Activated B cell treated with CpG ODN at 0.5 μM for 24 hours (primary cell): ENCODE data around the gene GRB7. TPM values are rescaled to one million over a fixed set of nuclear protein-coding genes. Genes with fewer than 3 reads are reported as not detected.
"Not testable (repeated sequence)": the region's sequence is repeated elsewhere in the genome, so short reads cannot be mapped to it uniquely, and the experiment has no call there.

Experiments
- ATAC-seq: fragments of 200-7000 bp; cut with Tn5 transposase; one replicate; pipeline ENCODE4 v1.10.0; 2021; ENCODE audit warnings: low read depth, mild to moderate bottlenecking, moderate library complexity
- CTCF ChIA-PET: fragments of 350-600 bp; sonication (Branson Sonifier 250); formaldehyde crosslinking; loops from one replicate; lab custom pipeline; 2021; ENCODE audit warnings: antibody characterized with exemption; lab: Charles Lee
- POLR2A ChIA-PET: fragments of 350-600 bp; sonication (Branson Sonifier 250); formaldehyde crosslinking; loops from one replicate; lab custom pipeline; 2021; ENCODE audit warnings: antibody characterized with exemption; lab: Charles Lee
- DNase-seq: peaks from one replicate; pipeline ENCODE4 v3.0.0; 2022
- H3K27ac Mint-ChIP-seq: one replicate; pipeline ENCODE4 v1.8.0; 2020; ENCODE audit warnings: mixed read lengths
- H3K27me3 Mint-ChIP-seq: one replicate; pipeline ENCODE4 v1.8.0; 2021; ENCODE audit warnings: mixed read lengths
- H3K36me3 Mint-ChIP-seq: one replicate; pipeline ENCODE4 v1.8.0; 2021; ENCODE audit warnings: low read depth, mixed read lengths
- H3K4me1 Mint-ChIP-seq: one replicate; pipeline ENCODE4 v1.8.0; 2021; ENCODE audit warnings: mixed read lengths
- H3K4me3 Mint-ChIP-seq: one replicate; pipeline ENCODE4 v1.8.0; 2020; ENCODE audit warnings: mild to moderate bottlenecking, mixed read lengths
- H3K9me3 Mint-ChIP-seq: one replicate; pipeline ENCODE4 v1.8.0; 2020; ENCODE audit warnings: mixed read lengths
- intact Hi-C: fragments of 100-400 bp; cut with micrococcal nuclease; formaldehyde crosslinking; loops from one replicate; pipeline ENCODE4 v1.15.1; 2024
- total RNA-seq: library from RNA; stranded (reverse); gene quantifications from 2 replicates; pipeline ENCODE4 v1.2.3, GENCODE V29; 2022
- TF ChIP-seq, protein P1 (sequence below): fragments of 200-600 bp; IDR thresholded peaks from one replicate; pipeline ENCODE4 v1.8.0; 2022; ENCODE audit warnings: antibody characterized with exemption, mild to moderate bottlenecking

The GRB7 gene
- total RNA-seq, 1 donor from 2014 or later: 0.44 TPM

DNA sequence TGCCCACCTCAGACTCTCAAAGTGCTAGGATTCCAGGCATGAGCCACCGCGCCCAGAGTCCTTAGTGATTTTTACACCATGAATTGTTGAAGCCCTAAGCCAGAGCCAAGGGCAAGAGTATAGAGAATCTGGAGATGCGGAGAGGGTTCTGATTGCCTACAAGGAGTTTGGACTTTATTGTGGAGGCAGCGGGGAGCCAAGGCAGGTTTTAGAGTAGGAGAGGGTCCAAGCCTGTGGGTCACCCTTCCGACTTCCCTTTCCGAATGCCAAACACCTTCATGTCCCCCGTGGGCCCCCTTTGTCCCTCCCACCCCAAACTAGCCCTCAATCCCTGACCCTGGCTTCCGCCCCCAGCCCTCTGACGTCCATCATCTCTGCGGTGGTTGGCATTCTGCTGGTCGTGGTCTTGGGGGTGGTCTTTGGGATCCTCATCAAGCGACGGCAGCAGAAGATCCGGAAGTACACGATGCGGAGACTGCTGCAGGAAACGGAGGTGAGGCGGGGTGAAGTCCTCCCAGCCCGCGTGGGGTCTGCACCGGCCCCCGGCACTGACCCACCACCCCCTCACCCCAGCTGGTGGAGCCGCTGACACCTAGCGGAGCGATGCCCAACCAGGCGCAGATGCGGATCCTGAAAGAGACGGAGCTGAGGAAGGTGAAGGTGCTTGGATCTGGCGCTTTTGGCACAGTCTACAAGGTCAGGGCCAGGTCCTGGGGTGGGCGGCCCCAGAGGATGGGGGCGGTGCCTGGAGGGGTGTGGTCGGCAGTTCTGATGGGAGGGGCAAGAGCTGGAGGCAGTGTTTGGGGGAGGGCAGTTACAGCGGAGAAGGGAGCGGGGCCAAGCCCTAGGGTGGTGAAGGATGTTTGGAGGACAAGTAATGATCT, 14.5 kb upstream of the GRB7 start:
- Mint-ChIP-seq H3K36me3 (peaks cover 23% of the 10 kb centered on the region), H3K27me3 (no peaks in the 10 kb centered on the region), H3K9me3 (no peaks in the 10 kb centered on the region), H3K27ac (no peak overlapping the region), H3K4me1 (peaks cover 2% of the 10 kb centered on the region), H3K4me3 (no peak overlapping the region)
- intact Hi-C loops: no loop called here
- TF ChIP-seq, protein P1, sequence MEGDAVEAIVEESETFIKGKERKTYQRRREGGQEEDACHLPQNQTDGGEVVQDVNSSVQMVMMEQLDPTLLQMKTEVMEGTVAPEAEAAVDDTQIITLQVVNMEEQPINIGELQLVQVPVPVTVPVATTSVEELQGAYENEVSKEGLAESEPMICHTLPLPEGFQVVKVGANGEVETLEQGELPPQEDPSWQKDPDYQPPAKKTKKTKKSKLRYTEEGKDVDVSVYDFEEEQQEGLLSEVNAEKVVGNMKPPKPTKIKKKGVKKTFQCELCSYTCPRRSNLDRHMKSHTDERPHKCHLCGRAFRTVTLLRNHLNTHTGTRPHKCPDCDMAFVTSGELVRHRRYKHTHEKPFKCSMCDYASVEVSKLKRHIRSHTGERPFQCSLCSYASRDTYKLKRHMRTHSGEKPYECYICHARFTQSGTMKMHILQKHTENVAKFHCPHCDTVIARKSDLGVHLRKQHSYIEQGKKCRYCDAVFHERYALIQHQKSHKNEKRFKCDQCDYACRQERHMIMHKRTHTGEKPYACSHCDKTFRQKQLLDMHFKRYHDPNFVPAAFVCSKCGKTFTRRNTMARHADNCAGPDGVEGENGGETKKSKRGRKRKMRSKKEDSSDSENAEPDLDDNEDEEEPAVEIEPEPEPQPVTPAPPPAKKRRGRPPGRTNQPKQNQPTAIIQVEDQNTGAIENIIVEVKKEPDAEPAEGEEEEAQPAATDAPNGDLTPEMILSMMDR: no peak
- DNase-seq: no peak
- peak; percentile 50 for ATAC-seq
- ChIA-PET POLR2A (no interaction called here), CTCF (interaction anchor here (1.4 kb wide), 1 partner anchor 7 kb away, joined by 3 read pairs; the partner anchor contains the start of gene MIEN1)

DNA sequence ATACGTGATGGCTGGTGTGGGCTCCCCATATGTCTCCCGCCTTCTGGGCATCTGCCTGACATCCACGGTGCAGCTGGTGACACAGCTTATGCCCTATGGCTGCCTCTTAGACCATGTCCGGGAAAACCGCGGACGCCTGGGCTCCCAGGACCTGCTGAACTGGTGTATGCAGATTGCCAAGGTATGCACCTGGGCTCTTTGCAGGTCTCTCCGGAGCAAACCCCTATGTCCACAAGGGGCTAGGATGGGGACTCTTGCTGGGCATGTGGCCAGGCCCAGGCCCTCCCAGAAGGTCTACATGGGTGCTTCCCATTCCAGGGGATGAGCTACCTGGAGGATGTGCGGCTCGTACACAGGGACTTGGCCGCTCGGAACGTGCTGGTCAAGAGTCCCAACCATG, 13.0 kb upstream of the GRB7 start:
- Mint-ChIP-seq H3K27me3 (no peaks in the 10 kb centered on the region), H3K27ac (no peak overlapping the region), H3K4me1 (peaks cover 15% of the 10 kb centered on the region), H3K9me3 (no peaks in the 10 kb centered on the region), H3K4me3 (no peak overlapping the region), H3K36me3 (peaks cover 31% of the 10 kb centered on the region)
- POLR2A ChIA-PET: no interaction called here
- no peak for ATAC-seq
- TF ChIP-seq, protein P1: no peak
- intact Hi-C loops: no loop called here
- CTCF ChIA-PET: no interaction called here
- DNase-seq: no peak

DNA sequence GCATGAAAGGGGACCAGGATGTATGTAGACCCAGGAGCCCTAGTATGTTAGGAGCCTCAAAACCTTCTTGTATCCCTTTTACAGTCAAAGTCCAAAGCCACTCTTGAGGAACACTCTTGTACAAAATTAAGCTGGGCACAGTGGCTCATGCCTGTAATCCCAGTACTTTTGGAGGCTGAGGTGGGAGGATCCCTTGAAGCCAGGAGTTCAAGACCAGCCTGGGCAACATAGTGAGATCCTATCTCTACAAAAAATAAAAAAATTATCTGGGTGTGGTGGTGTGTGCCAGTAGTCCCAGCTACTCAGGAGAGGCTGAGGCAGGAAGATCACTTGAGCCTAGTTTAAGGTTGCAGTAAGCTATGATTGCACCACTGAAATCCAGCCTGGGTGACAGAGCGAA, 11.8 kb upstream of the GRB7 start:
- POLR2A ChIA-PET: interaction anchor here (0.9 kb wide), 1 partner anchor 38 kb away, joined by 3 read pairs; the partner anchor contains the start of gene PGAP3
- H3K27me3 Mint-ChIP-seq, H3K9me3 Mint-ChIP-seq, CTCF ChIA-PET, ATAC-seq, H3K4me3 Mint-ChIP-seq, intact Hi-C loops, H3K27ac Mint-ChIP-seq, DNase-seq: not testable (repeated sequence)
- H3K4me1 Mint-ChIP-seq: peaks cover 21% of the 10 kb centered on the region
- peaks cover 33% of the 10 kb centered on the region for H3K36me3 Mint-ChIP-seq

DNA sequence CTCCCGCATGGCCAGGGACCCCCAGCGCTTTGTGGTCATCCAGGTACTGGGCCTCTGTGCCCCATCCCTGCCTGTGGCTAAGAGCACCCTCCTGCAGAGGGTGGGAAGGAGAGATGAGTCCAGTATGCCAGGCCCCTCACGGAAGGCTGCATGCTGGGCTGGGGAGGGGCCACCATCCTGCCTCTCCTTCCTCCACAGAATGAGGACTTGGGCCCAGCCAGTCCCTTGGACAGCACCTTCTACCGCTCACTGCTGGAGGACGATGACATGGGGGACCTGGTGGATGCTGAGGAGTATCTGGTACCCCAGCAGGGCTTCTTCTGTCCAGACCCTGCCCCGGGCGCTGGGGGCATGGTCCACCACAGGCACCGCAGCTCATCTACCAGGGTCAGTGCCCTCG, 11.1 kb upstream of the GRB7 start:
- Mint-ChIP-seq H3K4me3 (no peak overlapping the region), H3K9me3 (no peaks in the 10 kb centered on the region), H3K27ac (no peak overlapping the region), H3K4me1 (peaks cover 21% of the 10 kb centered on the region), H3K36me3 (peaks cover 33% of the 10 kb centered on the region), H3K27me3 (no peaks in the 10 kb centered on the region)
- TF ChIP-seq, protein P1: no peak
- intact Hi-C loops: no loop called here
- ChIA-PET CTCF (no interaction called here), POLR2A (interaction anchor here (0.5 kb wide), 1 partner anchor 10 kb away, joined by 4 read pairs; no protein-coding TSS in a partner anchor)
- DNase-seq (no peak), ATAC-seq (no peak)

DNA sequence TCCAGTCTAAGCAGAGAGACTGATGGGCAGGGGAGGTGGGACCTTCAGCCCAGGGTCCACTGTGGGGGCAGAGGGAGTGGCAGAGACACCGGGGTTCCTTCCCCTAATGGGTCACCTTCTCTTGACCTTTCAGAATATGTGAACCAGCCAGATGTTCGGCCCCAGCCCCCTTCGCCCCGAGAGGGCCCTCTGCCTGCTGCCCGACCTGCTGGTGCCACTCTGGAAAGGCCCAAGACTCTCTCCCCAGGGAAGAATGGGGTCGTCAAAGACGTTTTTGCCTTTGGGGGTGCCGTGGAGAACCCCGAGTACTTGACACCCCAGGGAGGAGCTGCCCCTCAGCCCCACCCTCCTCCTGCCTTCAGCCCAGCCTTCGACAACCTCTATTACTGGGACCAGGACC, 10.2 kb upstream of the GRB7 start:
- Mint-ChIP-seq H3K9me3 (no peaks in the 10 kb centered on the region), H3K4me1 (peaks cover 21% of the 10 kb centered on the region), H3K27me3 (no peaks in the 10 kb centered on the region), H3K36me3 (peaks cover 33% of the 10 kb centered on the region), H3K27ac (no peak overlapping the region), H3K4me3 (no peak overlapping the region)
- DNase-seq (no peak), ATAC-seq (no peak)
- intact Hi-C loops: no loop called here
- ChIA-PET POLR2A (no interaction called here), CTCF (no interaction called here)
- TF ChIP-seq, protein P1: no peak
